ENCODE measurements around the gene OBP2B.
"Not testable (repeated sequence)": the region's sequence is repeated elsewhere in the genome, so short reads cannot be mapped to it uniquely, and the experiment has no call there.

Gene OBP2B, protein sequence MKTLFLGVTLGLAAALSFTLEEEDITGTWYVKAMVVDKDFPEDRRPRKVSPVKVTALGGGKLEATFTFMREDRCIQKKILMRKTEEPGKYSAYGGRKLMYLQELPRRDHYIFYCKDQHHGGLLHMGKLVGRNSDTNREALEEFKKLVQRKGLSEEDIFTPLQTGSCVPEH

DNA sequence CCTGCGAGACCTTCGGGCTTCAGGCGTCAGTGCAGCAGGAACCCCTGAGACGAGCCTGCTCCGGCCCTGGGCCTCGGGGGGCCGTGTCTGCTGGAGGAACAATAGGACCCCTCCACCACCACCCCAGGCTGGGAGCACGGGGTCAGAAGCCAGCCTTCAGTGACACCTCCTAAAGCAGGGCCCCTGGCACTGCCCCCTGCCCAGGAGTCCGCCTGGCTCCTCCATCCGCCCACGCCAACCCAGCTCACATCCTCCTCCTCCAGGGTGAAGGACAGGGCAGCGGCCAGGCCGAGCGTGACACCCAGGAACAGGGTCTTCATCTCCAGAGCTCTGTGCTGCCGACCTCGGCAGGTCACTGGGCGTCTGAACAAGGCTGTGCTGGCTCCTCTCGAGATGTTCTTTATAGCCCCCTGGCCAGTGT lies at the start of gene OBP2B:
Gene OBP2B, minus strand, starts transcription at position 371 of the 421 bp plus-strand sequence. Its CDS starts 51 bp downstream, at position 320.
- DNase-seq = not testable (repeated sequence)

GRCh38 chr9:133258061-133259015 lies 49.3 kb upstream of the OBP2B start:
- DNase-seq = no peak

DNA sequence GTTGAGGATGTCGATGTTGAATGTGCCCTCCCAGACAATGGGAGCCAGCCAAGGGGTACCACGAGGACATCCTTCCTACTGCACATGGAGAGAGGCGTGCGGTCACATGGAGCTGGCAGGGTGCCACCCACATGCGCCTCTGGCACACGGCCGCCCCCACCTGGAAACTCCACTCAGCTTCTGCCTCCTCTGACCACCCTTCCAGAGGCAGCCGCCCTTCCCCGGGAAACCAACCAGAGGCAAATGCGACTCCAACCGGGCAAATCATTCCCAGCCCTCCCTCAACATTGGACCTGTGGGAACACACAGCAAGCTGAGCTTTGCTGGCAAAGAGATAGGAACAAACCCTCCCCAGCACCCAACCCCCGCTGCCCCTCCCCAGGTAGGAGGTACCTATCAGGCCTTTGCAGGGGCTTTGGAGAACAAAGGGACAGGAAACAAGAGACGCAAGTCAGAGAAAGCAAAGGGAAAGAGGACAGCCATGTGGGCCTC lies 48.5 kb upstream of the OBP2B start:
- no peak for DNase-seq

GRCh38 chr9:133256686-133257091 lies 47.6 kb upstream of the OBP2B start:
- DNase-seq = no peak

DNA sequence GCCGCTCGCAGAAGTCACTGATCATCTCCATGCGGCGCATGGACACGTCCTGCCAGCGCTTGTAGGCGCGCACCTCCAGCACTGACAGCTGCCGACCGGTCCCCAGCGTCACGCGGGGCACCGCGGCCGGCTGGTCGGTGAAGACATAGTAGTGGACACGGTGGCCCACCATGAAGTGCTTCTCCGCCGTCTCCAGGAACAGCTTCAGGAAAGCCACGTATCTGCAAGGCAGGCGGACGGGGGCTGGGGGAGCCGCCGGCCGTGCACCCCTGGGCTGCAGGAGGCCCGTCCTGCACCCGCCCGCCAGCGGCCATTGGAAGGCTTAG lies 47.0 kb upstream of the OBP2B start:
- DNase-seq = no peak

- DNase-seq = no peak
Observed at GRCh38 chr9:133255371-133256135, 46.5 kb upstream of the OBP2B start.

GRCh38 chr9:133254471-133254870 lies 45.4 kb upstream of the OBP2B start:
- no peak for DNase-seq

GRCh38 chr9:133253268-133253667 lies 44.2 kb upstream of the OBP2B start:
- DNase-seq = no peak

- DNase-seq = no peak
Observed at GRCh38 chr9:133252301-133253020, 43.4 kb upstream of the OBP2B start.

DNA sequence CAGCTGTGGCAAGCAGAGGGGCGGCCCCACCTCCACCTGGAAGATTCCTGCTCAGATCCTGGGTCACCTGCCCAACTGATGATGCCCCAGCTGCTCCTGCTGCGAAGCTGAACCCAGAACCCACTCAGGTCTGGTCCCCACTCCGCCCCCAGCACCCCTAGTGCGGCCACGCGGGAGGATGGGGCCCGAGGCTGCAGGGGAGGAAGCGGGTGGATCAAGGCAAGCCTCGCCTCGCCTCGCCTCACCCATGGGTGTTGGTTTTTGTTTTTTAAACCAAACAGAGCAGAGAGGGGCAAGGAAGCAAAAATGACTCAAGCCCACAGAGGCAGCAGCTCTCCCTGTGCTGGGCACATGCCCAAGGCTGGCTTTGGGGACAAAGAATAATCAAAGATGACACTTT lies 42.7 kb upstream of the OBP2B start:
- no peak for DNase-seq

GRCh38 chr9:133251221-133251620 lies 42.2 kb upstream of the OBP2B start:
- not testable (repeated sequence) for DNase-seq

DNA sequence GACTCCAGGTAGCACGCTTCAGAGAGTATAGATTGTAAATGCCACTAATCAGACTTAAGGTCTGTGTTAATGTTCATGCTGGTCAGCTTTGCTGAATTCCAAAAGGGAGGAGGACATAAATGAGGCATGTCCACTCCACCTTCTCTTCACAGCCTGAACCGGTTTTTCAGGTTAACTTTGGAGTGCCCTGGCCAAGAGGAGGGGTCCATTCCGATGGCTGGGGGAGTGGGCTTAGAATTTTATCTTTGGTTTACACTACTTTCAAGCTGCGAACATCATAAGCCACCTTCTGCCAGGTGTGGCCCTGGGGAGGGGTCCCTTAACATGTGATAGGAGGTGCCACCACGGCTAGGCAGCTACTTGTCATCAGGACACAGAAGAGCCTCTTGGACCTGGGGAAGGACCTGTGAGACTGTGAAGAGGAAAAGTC lies 41.7 kb upstream of the OBP2B start:
- no peak for DNase-seq

- DNase-seq = no peak
Observed at GRCh38 chr9:133249337-133249736, 40.3 kb upstream of the OBP2B start.

DNA sequence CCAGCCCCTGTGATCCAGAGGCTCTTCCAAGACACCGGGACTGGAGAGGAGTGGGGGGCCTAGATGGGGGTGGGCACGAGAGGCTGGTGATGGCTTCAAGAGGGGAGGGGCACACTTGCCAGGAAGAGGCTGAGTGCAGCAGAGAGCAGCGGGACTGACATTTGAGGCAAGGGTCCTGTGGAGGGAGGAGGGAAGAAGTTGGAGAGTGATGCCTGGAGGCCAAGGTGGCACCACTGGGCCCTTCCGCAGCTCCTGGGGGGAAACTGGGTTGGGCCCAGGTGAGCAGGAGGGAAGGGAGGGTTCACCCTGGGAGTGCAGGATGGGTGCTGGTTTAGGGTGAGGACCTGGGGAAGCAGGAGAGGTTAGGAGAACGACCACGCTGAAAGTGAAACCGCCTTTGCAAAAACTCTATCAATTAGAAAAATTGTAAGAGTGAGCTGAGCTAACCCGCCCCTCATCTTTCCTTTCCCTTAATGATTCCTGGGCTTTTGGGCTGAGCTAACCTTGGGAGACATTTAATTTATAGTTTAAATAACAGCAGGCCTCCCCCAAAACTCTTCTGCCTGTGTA lies 39.8 kb upstream of the OBP2B start:
- DNase-seq = no peak

- no peak for DNase-seq
Observed at GRCh38 chr9:133247632-133248031, 38.6 kb upstream of the OBP2B start.

- DNase-seq = no peak
Observed at GRCh38 chr9:133246991-133247390, 37.9 kb upstream of the OBP2B start.

- DNase-seq = no peak
Observed at GRCh38 chr9:133246562-133246961, 37.5 kb upstream of the OBP2B start.

- DNase-seq = no peak
Observed at GRCh38 chr9:133242991-133243390, 33.9 kb upstream of the OBP2B start.

DNA sequence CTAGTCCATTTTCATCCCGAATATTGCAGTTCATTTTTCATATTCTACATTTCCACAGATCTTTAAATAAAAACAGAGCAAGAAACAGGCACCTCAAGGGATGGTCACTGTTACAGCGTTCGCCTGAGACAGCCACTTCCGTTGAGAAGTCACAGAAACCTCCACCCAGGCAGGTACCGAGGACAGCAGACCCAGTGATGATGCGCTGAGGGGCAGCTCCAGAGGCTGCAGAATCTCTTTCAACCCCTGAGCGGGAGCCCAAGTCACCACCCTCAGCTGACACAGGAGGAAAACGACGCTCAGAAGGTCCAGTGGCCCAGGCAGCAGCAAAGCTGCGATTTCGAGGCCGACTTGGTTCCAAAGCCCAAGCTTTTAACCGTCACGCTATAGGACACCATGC lies 33.2 kb upstream of the OBP2B start:
- no peak for DNase-seq

GRCh38 chr9:133239533-133240090 lies 30.6 kb upstream of the OBP2B start:
- no peak for DNase-seq

DNA sequence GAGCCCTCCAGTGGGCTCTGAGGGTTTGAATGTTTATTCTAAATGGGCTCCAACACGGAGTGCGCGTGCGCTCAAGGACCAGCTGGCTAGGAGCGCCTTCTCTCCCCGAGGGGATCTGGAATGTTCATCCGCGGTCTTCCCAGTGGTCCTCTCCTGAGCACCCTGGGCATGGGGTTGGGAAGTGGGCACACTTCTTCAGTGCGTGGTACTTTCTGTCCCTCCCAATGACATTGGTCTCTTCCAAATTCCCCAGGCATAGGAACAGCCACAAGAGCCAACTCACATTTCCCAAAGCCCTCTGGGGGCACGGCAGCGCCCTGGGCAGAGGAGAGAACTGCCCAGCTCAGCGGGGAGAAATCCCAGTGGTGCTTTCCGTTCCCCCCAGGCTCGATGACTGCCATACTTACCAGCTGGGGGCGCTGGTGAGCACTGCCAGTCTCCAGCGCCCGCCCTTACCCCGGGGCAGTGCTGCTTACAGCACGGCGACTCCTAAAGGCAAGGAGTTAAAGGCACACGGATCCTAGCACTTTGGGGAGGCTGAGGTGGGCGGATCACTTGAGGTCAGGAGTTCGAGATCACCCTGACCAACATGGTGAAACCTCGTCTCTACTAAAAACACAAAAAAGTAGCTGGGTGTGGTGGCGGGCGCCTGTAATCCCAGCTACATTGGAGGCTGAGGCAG lies 29.9 kb upstream of the OBP2B start:
- no peak for DNase-seq

Measured in GF-D8 (cell line).